GM23248 (cell line): Measurements from ENCODE around the gene SARM1. TPM values are rescaled to one million over a fixed set of nuclear protein-coding genes. Genes with fewer than 3 reads are reported as not detected.

Experiments
- DNase-seq: peaks from one replicate; pipeline ENCODE4 v3.0.0-alpha.2; 2015
- H2AFZ ChIP-seq: fragments of 200-600 bp; sonication (generic); 2 replicates; pipeline ENCODE4 v1.6.1; 2016; ENCODE audit warnings: antibody characterized with exemption
- H3F3A ChIP-seq: fragments of 200-600 bp; sonication (generic); 2 replicates; pipeline ENCODE4 v1.6.1; 2016; ENCODE audit warnings: mild to moderate bottlenecking, antibody characterized with exemption, mixed run types; ENCODE audit not compliant: insufficient read depth
- H3K27ac ChIP-seq: fragments of 200-600 bp; sonication (generic); 2 replicates; pipeline ENCODE4 v1.5.1; 2016; ENCODE audit warnings: mild to moderate bottlenecking
- H3K27me3 ChIP-seq: fragments of 200-600 bp; sonication (generic); replicated peaks from 2 replicates; pipeline ENCODE4 v1.6.1; 2016; ENCODE audit warnings: mild to moderate bottlenecking; ENCODE audit not compliant: insufficient read depth
- H3K36me3 ChIP-seq: fragments of 200-600 bp; sonication (generic); 2 replicates; pipeline ENCODE4 v1.6.1; 2016; ENCODE audit warnings: low read depth, mild to moderate bottlenecking
- H3K4me1 ChIP-seq: fragments of 200-600 bp; sonication (generic); 2 replicates; pipeline ENCODE4 v1.6.1; 2016; ENCODE audit warnings: mild to moderate bottlenecking; ENCODE audit not compliant: insufficient read depth
- H3K4me2 ChIP-seq: fragments of 200-600 bp; sonication (generic); one replicate; pipeline ENCODE4 v1.6.1; 2016; ENCODE audit warnings: mild to moderate bottlenecking; ENCODE audit not compliant: unreplicated experiment
- H3K4me3 ChIP-seq: fragments of 200-600 bp; sonication (generic); 2 replicates; pipeline ENCODE4 v1.5.1; 2016; ENCODE audit warnings: mild to moderate bottlenecking
- H3K79me2 ChIP-seq: fragments of 200-600 bp; sonication (generic); 2 replicates; pipeline ENCODE4 v1.6.1; 2016; ENCODE audit warnings: mild to moderate bottlenecking; ENCODE audit not compliant: insufficient read depth
- H3K9ac ChIP-seq: fragments of 200-600 bp; sonication (generic); 2 replicates; pipeline ENCODE4 v1.6.1; 2016; ENCODE audit warnings: mild to moderate bottlenecking
- H3K9me2 ChIP-seq: fragments of 200-600 bp; sonication (generic); 2 replicates; pipeline ENCODE4 v1.6.1; 2016; ENCODE audit warnings: mixed run types, mild to moderate bottlenecking, moderate library complexity; ENCODE audit not compliant: insufficient read depth
- H3K9me3 ChIP-seq: fragments of 200-600 bp; sonication (generic); one replicate; pipeline ENCODE4 v1.6.1; 2017; ENCODE audit warnings: low read depth
- H4K20me1 ChIP-seq: fragments of 200-600 bp; sonication (generic); 2 replicates; pipeline ENCODE4 v1.6.0; 2016; ENCODE audit not compliant: insufficient read depth
- EZH2 ChIP-seq: fragments of 200-600 bp; sonication (generic); IDR thresholded peaks from 2 replicates; pipeline ENCODE4 v1.6.1; 2018; ENCODE audit warnings: antibody characterized with exemption, mild to moderate bottlenecking; ENCODE audit not compliant: insufficient read depth, poor library complexity, severe bottlenecking
- EZH2phosphoT487 ChIP-seq: fragments of 200-600 bp; sonication (generic); IDR thresholded peaks from 2 replicates; pipeline ENCODE4 v1.6.1; 2018; ENCODE audit warnings: antibody characterized with exemption, moderate library complexity, mild to moderate bottlenecking, low read depth; ENCODE audit not compliant: insufficient read depth
- WGBS, 2 experiments: methylation state at CpG; one replicate each; pipeline ENCODE4 v1.1.6; 2015 to 2017; ENCODE audit warnings: low lambda C conversion rate in 2 of 2, low coverage in 1 of 2; ENCODE audit errors: missing lambda C conversion rate in 2 of 2; 5-methylcytosine and 5-hydroxymethylcytosine counted together
- in situ Hi-C: fragments of 300-500 bp; cut with MboI; formaldehyde crosslinking; loops from 2 replicates; pipeline ENCODE4 v1.15.0; 2020
- polyA plus RNA-seq: library from polyadenylated mRNA; unstranded; fragments of >200 nt; fragmentation: Nextera tagmentation; extraction: Ambion mirVana; gene quantifications from 2 replicates; pipeline ENCODE4 v1.2.1, GENCODE V29; 2016
- total RNA-seq: library from RNA; depleted of rRNA; stranded (reverse); fragments of >200 nt; shearing (Covaris generic); gene quantifications from 2 replicates; pipeline ENCODE4 v1.2.3, GENCODE V29; 2014

Gene SARM1
- total and polyA plus RNA-seq, 2 experiments from 2014 or later: 5.8 to 24.2 TPM

GRCh38 chr17:28415886-28416285 is 44.4 kb downstream of the SARM1 start:
- in situ Hi-C loops: no loop called here
- TF ChIP-seq EZH2phosphoT487: no peak
- TF ChIP-seq EZH2: no peak
- H3F3A ChIP-seq: no peaks in the 10 kb centered on the region

GRCh38 chr17:28416703-28417311 is 45.3 kb downstream of the SARM1 start:
- Histone ChIP-seq H3K4me3 (no peak overlapping the region), H3K27me3 (peaks cover 23% of the 10 kb centered on the region), H3K27ac (no peak overlapping the region), H3K9me2 (no peaks in the 10 kb centered on the region), H3K36me3 (no peaks in the 10 kb centered on the region), H3K9me3 (no peaks in the 10 kb centered on the region), H4K20me1 (no peaks in the 10 kb centered on the region), H3K4me2 (no peak overlapping the region), H3K4me1 (no peaks in the 10 kb centered on the region), H3K9ac (no peak overlapping the region), H3K79me2 (no peaks in the 10 kb centered on the region), H2AFZ (peak overlapping the region; percentile 64), H3F3A (no peaks in the 10 kb centered on the region)
- 19 to 21% methylated on average over 13 of the region's 13 CpGs for WGBS, 2 experiments
- DNase-seq: peak; percentile 81
- no peak for TF ChIP-seq EZH2phosphoT487
- TF ChIP-seq EZH2: no peak
- in situ Hi-C loops: no loop called here

More at GRCh38 chr17:28415886-28416285, 44.4 kb downstream of the SARM1 start:
- H3K27me3 ChIP-seq: peaks cover 23% of the 10 kb centered on the region
- 75 to 77% methylated on average over 3 of the region's 3 CpGs for WGBS, 2 experiments
- no peak overlapping the region for H3K4me2 ChIP-seq
- no peak overlapping the region for H3K4me3 ChIP-seq
- no peaks in the 10 kb centered on the region for H3K36me3 ChIP-seq
- H3K27ac ChIP-seq: no peak overlapping the region
- no peaks in the 10 kb centered on the region for H3K9me2 ChIP-seq
- no peak for DNase-seq
- no peak overlapping the region for H3K9ac ChIP-seq
- H2AFZ ChIP-seq: no peak overlapping the region
- no peaks in the 10 kb centered on the region for H4K20me1 ChIP-seq
- H3K4me1 ChIP-seq: no peaks in the 10 kb centered on the region
- H3K79me2 ChIP-seq: no peaks in the 10 kb centered on the region
- no peaks in the 10 kb centered on the region for H3K9me3 ChIP-seq

- Histone ChIP-seq H3K27me3 (peaks cover 19% of the 10 kb centered on the region), H3K9me3 (no peaks in the 10 kb centered on the region), H3K4me3 (no peak overlapping the region), H3F3A (no peaks in the 10 kb centered on the region), H3K4me1 (no peaks in the 10 kb centered on the region), H3K27ac (no peak overlapping the region), H3K36me3 (no peaks in the 10 kb centered on the region), H3K79me2 (no peaks in the 10 kb centered on the region), H3K9ac (no peak overlapping the region), H3K9me2 (no peaks in the 10 kb centered on the region), H2AFZ (no peak overlapping the region), H4K20me1 (no peaks in the 10 kb centered on the region), H3K4me2 (no peak overlapping the region)
- 38 to 40% methylated on average over 7 of the region's 7 CpGs for WGBS, 2 experiments
- in situ Hi-C loops: no loop called here
- no peak for TF ChIP-seq EZH2phosphoT487
- TF ChIP-seq EZH2: no peak
- DNase-seq: no peak
Measured at GRCh38 chr17:28421787-28422305, 50.4 kb downstream of the SARM1 start.

- in situ Hi-C loops: no loop called here
- H3K4me1 ChIP-seq: no peaks in the 10 kb centered on the region
- WGBS, 2 experiments: 70 to 71% methylated on average over 12 to 13 of the region's 13 CpGs
- H3K27ac ChIP-seq: no peak overlapping the region
- H3K9me2 ChIP-seq: no peaks in the 10 kb centered on the region
- no peak for DNase-seq
- no peak overlapping the region for H3K4me3 ChIP-seq
- H3K36me3 ChIP-seq: no peaks in the 10 kb centered on the region
- peaks cover 16% of the 10 kb centered on the region for H3K27me3 ChIP-seq
- H4K20me1 ChIP-seq: no peaks in the 10 kb centered on the region
- H3K9ac ChIP-seq: no peak overlapping the region
- H3K79me2 ChIP-seq: no peaks in the 10 kb centered on the region
- H3K4me2 ChIP-seq: no peak overlapping the region
- no peak overlapping the region for H2AFZ ChIP-seq
- H3K9me3 ChIP-seq: no peaks in the 10 kb centered on the region
- TF ChIP-seq EZH2phosphoT487 (no peak), EZH2 (no peak)
- no peaks in the 10 kb centered on the region for H3F3A ChIP-seq
Measured at GRCh38 chr17:28425206-28425605, 53.7 kb downstream of the SARM1 start.

- DNase-seq: peak; percentile 34
- in situ Hi-C loops: no loop called here
- 75 to 76% methylated on average over 9 of the region's 9 CpGs for WGBS, 2 experiments
- Histone ChIP-seq H3K79me2 (no peaks in the 10 kb centered on the region), H3K4me2 (no peak overlapping the region), H3K27me3 (peaks cover 16% of the 10 kb centered on the region), H3K36me3 (no peaks in the 10 kb centered on the region), H3K27ac (no peak overlapping the region), H3K9me3 (no peaks in the 10 kb centered on the region), H4K20me1 (no peaks in the 10 kb centered on the region), H3K9me2 (no peaks in the 10 kb centered on the region), H3K4me3 (no peak overlapping the region), H3K9ac (no peak overlapping the region), H2AFZ (no peak overlapping the region), H3F3A (no peaks in the 10 kb centered on the region), H3K4me1 (no peaks in the 10 kb centered on the region)
- no peak for TF ChIP-seq EZH2
- no peak for TF ChIP-seq EZH2phosphoT487
Measured at GRCh38 chr17:28426081-28426519, 54.6 kb downstream of the SARM1 start.
